Body of pancreas (tissue), 4 donors: ENCODE data around the gene ADAMTS17.

Experiments
- POLR2A ChIP-seq, 3 donors: fragments of 450-650 bp; IDR thresholded peaks; one replicate each; pipeline ENCODE4 v1.6.1; 2016; ENCODE audit warnings: antibody characterized with exemption in 3 of 3, mild to moderate bottlenecking in 2 of 3
- TF ChIP-seq, protein P1 (sequence below), 7 experiments: fragments of 450-650 bp in 4 of 7; fragments of 200-600 bp in 3 of 7; sonication (generic) in 3 of 7; IDR thresholded peaks; one replicate each; pipeline ENCODE4 v1.5.1; 2016 to 2019; ENCODE audit warnings: antibody characterized with exemption in 7 of 7

DNA sequence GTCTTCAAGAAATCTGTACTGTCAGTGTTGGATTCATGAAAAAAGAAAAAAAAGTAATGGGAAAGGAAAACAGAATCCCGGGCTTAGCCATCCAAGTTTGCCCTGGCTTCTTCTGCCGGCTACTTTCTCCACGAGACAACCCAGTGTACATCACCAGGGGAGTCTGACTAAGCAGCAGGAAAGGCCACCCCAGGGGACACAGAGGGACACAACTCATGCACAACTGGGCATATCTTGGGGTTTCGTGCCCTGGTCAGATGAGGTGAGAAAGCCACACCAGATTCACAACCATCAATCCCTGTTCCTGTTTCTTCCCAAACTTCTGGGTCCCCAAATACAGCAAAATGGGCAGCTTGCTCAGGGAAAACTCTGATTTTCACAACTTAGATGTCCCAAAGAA lies 33.2 kb downstream of the ADAMTS17 start:
- TF ChIP-seq, protein P1, sequence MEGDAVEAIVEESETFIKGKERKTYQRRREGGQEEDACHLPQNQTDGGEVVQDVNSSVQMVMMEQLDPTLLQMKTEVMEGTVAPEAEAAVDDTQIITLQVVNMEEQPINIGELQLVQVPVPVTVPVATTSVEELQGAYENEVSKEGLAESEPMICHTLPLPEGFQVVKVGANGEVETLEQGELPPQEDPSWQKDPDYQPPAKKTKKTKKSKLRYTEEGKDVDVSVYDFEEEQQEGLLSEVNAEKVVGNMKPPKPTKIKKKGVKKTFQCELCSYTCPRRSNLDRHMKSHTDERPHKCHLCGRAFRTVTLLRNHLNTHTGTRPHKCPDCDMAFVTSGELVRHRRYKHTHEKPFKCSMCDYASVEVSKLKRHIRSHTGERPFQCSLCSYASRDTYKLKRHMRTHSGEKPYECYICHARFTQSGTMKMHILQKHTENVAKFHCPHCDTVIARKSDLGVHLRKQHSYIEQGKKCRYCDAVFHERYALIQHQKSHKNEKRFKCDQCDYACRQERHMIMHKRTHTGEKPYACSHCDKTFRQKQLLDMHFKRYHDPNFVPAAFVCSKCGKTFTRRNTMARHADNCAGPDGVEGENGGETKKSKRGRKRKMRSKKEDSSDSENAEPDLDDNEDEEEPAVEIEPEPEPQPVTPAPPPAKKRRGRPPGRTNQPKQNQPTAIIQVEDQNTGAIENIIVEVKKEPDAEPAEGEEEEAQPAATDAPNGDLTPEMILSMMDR (IDR thresholded peaks at IDR 0.05): no peak
- no peak for TF ChIP-seq POLR2A (IDR thresholded peaks at IDR 0.05)
